Measurements from ENCODE around the gene ALOX15B. TPM values are rescaled to one million over a fixed set of nuclear protein-coding genes. Genes with fewer than 3 reads are reported as not detected.

The ALOX15B gene
- total and polyA plus RNA-seq, 2 experiments from 2014 or later, result 5.7 to 26.1 TPM

DNA sequence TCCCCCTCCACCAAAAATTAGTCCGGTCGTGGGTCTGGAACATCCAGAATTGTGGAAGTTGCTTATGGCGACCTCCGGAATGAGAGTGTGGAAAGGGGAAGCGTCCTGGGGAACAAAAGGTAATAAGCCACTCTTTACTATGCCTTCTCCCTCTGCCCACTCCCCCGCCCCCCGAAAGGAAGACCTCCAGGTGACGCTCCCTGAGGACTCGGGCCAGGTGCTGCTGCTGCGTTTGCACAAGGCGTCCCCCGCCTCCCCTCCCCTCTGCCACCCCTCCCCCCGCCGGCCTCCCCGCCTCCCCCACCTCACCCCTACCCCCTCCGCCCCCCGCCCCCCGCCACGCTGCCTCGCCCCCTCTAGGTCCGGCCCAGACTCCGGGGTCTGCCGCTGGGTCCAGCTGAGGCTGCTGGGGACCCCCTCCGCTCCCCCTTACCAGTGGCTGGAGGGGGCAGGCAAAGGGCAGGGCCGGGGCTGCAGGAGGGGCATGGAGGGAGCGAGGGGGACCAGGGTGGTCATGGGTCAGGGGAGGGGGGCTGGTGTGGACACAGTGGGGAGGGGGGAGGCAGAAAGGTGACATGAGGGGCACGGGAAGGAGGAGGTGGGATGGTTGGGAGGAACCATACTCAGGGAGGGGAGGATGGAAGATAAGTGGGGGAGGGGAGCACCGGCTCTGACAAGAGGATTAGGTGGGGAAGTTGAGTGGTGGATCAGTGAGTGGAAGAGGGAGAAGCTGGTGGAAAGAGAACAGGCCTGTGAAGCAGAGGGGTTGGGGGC is 25.1 kb downstream of the ALOX15B start:
- H3K27ac ChIP-seq, result no peak overlapping the region
- 31% methylated on average over 10 of the region's 28 CpGs for WGBS (ENCODE audit: low lambda C conversion rate, missing lambda C conversion rate)
- peaks cover 10% of the 10 kb centered on the region for H3K4me1 ChIP-seq (ENCODE audit: insufficient read depth)
- H3K27me3 ChIP-seq, result peaks cover 25% of the 10 kb centered on the region
- H4K20me1 ChIP-seq (ENCODE audit: insufficient read depth, poor library complexity, severe bottlenecking), result no peaks in the 10 kb centered on the region
- no peaks in the 10 kb centered on the region for H3K9me3 ChIP-seq (ENCODE audit: low read depth)
- H3K9me2 ChIP-seq (replicated peaks; ENCODE audit: insufficient read depth), result no peaks in the 10 kb centered on the region
- peak overlapping the region; percentile 73 for H3K4me2 ChIP-seq
- H3K79me2 ChIP-seq, result no peaks in the 10 kb centered on the region
- TF ChIP-seq CTCF (IDR thresholded peaks at IDR 0.05; ENCODE audit: poor library complexity) (no peak), EZH2 (IDR thresholded peaks at IDR 0.05; ENCODE audit: borderline replicate concordance) (no peak), EZH2phosphoT487 (IDR thresholded peaks at IDR 0.05; ENCODE audit: low read depth, severe bottlenecking, unreplicated experiment) (no peak)
- no peak for DNase-seq (ENCODE audit: low spot score)
- H3K36me3 ChIP-seq (replicated peaks; ENCODE audit: insufficient read depth, low read depth), result no peaks in the 10 kb centered on the region
- no peak overlapping the region for H3K4me3 ChIP-seq
- no peak overlapping the region for H2AFZ ChIP-seq

GRCh38 chr17:8064561-8065019 is 25.7 kb downstream of the ALOX15B start:
- 66% methylated on average over 6 of the region's 6 CpGs for WGBS (ENCODE audit: low lambda C conversion rate, missing lambda C conversion rate)
- H3K27me3 ChIP-seq, result peaks cover 25% of the 10 kb centered on the region

GRCh38 chr17:8066841-8067775 is 28.2 kb downstream of the ALOX15B start:
- WGBS (ENCODE audit: low lambda C conversion rate, missing lambda C conversion rate), result 74% methylated on average over 15 of the region's 15 CpGs
- H3K9me2 ChIP-seq (replicated peaks; ENCODE audit: insufficient read depth), result no peaks in the 10 kb centered on the region
- H3K4me1 ChIP-seq (ENCODE audit: insufficient read depth), result peaks cover 14% of the 10 kb centered on the region
- H3K9me3 ChIP-seq (ENCODE audit: low read depth), result no peaks in the 10 kb centered on the region
- no peak overlapping the region for H3K4me2 ChIP-seq
- no peaks in the 10 kb centered on the region for H3K79me2 ChIP-seq
- TF ChIP-seq CTCF (IDR thresholded peaks at IDR 0.05; ENCODE audit: poor library complexity), result no peak
- TF ChIP-seq EZH2phosphoT487 (IDR thresholded peaks at IDR 0.05; ENCODE audit: low read depth, severe bottlenecking, unreplicated experiment), result no peak
- no peak for TF ChIP-seq EZH2 (IDR thresholded peaks at IDR 0.05; ENCODE audit: borderline replicate concordance)
- H2AFZ ChIP-seq, result no peak overlapping the region
- no peak overlapping the region for H3K4me3 ChIP-seq
- peaks cover 33% of the 10 kb centered on the region for H3K27me3 ChIP-seq
- no peaks in the 10 kb centered on the region for H4K20me1 ChIP-seq (ENCODE audit: insufficient read depth, poor library complexity, severe bottlenecking)
- H3K27ac ChIP-seq, result no peak overlapping the region
- DNase-seq (ENCODE audit: low spot score), result no peak
- no peaks in the 10 kb centered on the region for H3K36me3 ChIP-seq (replicated peaks; ENCODE audit: insufficient read depth, low read depth)

More at GRCh38 chr17:8064561-8065019, 25.7 kb downstream of the ALOX15B start:
- Histone ChIP-seq H3K9me3 (ENCODE audit: low read depth) (no peaks in the 10 kb centered on the region), H3K36me3 (replicated peaks; ENCODE audit: insufficient read depth, low read depth) (no peaks in the 10 kb centered on the region), H3K4me3 (no peak overlapping the region), H3K27ac (no peak overlapping the region), H3K4me2 (no peak overlapping the region), H3K79me2 (no peaks in the 10 kb centered on the region), H3K9me2 (replicated peaks; ENCODE audit: insufficient read depth) (no peaks in the 10 kb centered on the region), H4K20me1 (ENCODE audit: insufficient read depth, poor library complexity, severe bottlenecking) (no peaks in the 10 kb centered on the region), H2AFZ (no peak overlapping the region), H3K4me1 (ENCODE audit: insufficient read depth) (peaks cover 14% of the 10 kb centered on the region)
- DNase-seq (ENCODE audit: low spot score), result no peak
- TF ChIP-seq EZH2phosphoT487 (IDR thresholded peaks at IDR 0.05; ENCODE audit: low read depth, severe bottlenecking, unreplicated experiment) (no peak), CTCF (IDR thresholded peaks at IDR 0.05; ENCODE audit: poor library complexity) (no peak), EZH2 (IDR thresholded peaks at IDR 0.05; ENCODE audit: borderline replicate concordance) (no peak)

All from hepatocyte (in vitro differentiated cells).